IMR-90 (cell line): ENCODE data around the gene TAF4. TPM values are rescaled to one million over a fixed set of nuclear protein-coding genes. Genes with fewer than 3 reads are reported as not detected.

Source experiments
- ATAC-seq: fragments of 200-7000 bp; cut with Tn5 transposase; 2 replicates; pipeline ENCODE4 v1.9.1; 2020; ENCODE audit warnings: low read depth, mild to moderate bottlenecking, moderate library complexity
- BruUV-seq: library from RNA; stranded (reverse); fragments of 400-500 nt; replicated peaks from 2 replicates; lab custom pipeline; 2021; lab: Mats Ljungman, UMichigan
- CTCF ChIA-PET: fragments of 300-600 bp; formaldehyde crosslinking; extraction: SDS; loops from one replicate; lab custom pipeline; 2021; ENCODE audit warnings: antibody characterized with exemption; lab: Yijun Ruan, JAX
- POLR2A ChIA-PET: fragments of 300-600 bp; sonication (Branson Sonifier 250); formaldehyde crosslinking; loops from one replicate; lab custom pipeline; 2022; ENCODE audit warnings: antibody characterized with exemption; ENCODE audit not compliant: unreplicated experiment; lab: Charles Lee
- DNase-seq: peaks from one replicate; pipeline ENCODE4 v3.0.0; 2013
- H2AFZ ChIP-seq: replicated peaks from 2 replicates; pipeline ENCODE3; 2013; ENCODE audit warnings: low read length, mild to moderate bottlenecking; ENCODE audit not compliant: poor library complexity
- H2AK5ac ChIP-seq: 2 replicates; pipeline ENCODE4 v1.6.1; 2013; ENCODE audit warnings: low read depth, low read length, inconsistent platforms
- H2AK9ac ChIP-seq: replicated peaks from 2 replicates; pipeline ENCODE3; 2013; ENCODE audit warnings: mild to moderate bottlenecking, low read depth, low read length, moderate library complexity; ENCODE audit not compliant: poor library complexity
- H2BK120ac ChIP-seq: 2 replicates; pipeline ENCODE4 v1.6.1; 2013; ENCODE audit warnings: low read depth, low read length, inconsistent platforms
- H2BK15ac ChIP-seq: 3 replicates; pipeline ENCODE4 v1.6.1; 2013; ENCODE audit warnings: low read depth, low read length, inconsistent platforms
- H2BK20ac ChIP-seq: 2 replicates; pipeline ENCODE4 v1.6.1; 2013; ENCODE audit warnings: low read depth, mild to moderate bottlenecking, inconsistent platforms, low read length, moderate library complexity
- H2BK5ac ChIP-seq: 2 replicates; pipeline ENCODE4 v1.6.1; 2013; ENCODE audit warnings: mild to moderate bottlenecking, low read depth, low read length, inconsistent platforms; ENCODE audit not compliant: poor library complexity, severe bottlenecking
- H3K14ac ChIP-seq: replicated peaks from 2 replicates; pipeline ENCODE4 v1.6.1; 2013; ENCODE audit warnings: low read depth, low read length, inconsistent platforms
- H3K18ac ChIP-seq: 2 replicates; pipeline ENCODE4 v1.6.1; 2013; ENCODE audit warnings: low read depth, low read length, control low read depth
- H3K23ac ChIP-seq: 2 replicates; pipeline ENCODE4 v1.6.1; 2013; ENCODE audit warnings: low read depth, low read length, inconsistent platforms
- H3K27ac ChIP-seq: 2 replicates; pipeline ENCODE4 v1.5.1; 2013; ENCODE audit warnings: mild to moderate bottlenecking, control low read depth, low read length; ENCODE audit not compliant: insufficient read depth
- H3K27me3 ChIP-seq: 2 replicates; pipeline ENCODE4 v1.6.1; 2013; ENCODE audit warnings: low read length; ENCODE audit not compliant: control insufficient read depth, insufficient read depth
- H3K36me3 ChIP-seq: 2 replicates; pipeline ENCODE4 v1.6.1; 2013; ENCODE audit warnings: low read length, mixed read lengths; ENCODE audit not compliant: control insufficient read depth, insufficient read depth
- H3K4ac ChIP-seq: 2 replicates; pipeline ENCODE4 v1.6.1; 2013; ENCODE audit warnings: low read depth, low read length, inconsistent platforms
- H3K4me1 ChIP-seq: 2 replicates; pipeline ENCODE4 v1.6.1; 2013; ENCODE audit warnings: low read length, mixed read lengths; ENCODE audit not compliant: control insufficient read depth, insufficient read depth
- H3K4me2 ChIP-seq: 2 replicates; pipeline ENCODE4 v1.6.1; 2013; ENCODE audit warnings: low read depth, mild to moderate bottlenecking, control low read depth, low read length, moderate library complexity
- H3K4me3 ChIP-seq: 2 replicates; pipeline ENCODE4 v1.5.1; 2013; ENCODE audit warnings: low read depth, mild to moderate bottlenecking, control low read depth, low read length, moderate library complexity; ENCODE audit not compliant: insufficient read depth
- H3K56ac ChIP-seq: 2 replicates; pipeline ENCODE4 v1.6.1; 2013; ENCODE audit warnings: low read length, inconsistent platforms; ENCODE audit not compliant: insufficient read depth; ENCODE audit errors: extremely low read depth
- H3K79me1 ChIP-seq, 2 experiments: 2 replicates each; pipeline ENCODE4 v1.6.1; 2013; ENCODE audit warnings: low read length in 2 of 2, inconsistent platforms in 1 of 2, low read depth in 1 of 2
- H3K9ac ChIP-seq: 2 replicates; pipeline ENCODE4 v1.6.1; 2013; ENCODE audit warnings: low read depth, low read length, control low read depth
- H3K9me1 ChIP-seq: 2 replicates; pipeline ENCODE4 v1.6.1; 2013; ENCODE audit warnings: low read length, inconsistent platforms; ENCODE audit not compliant: insufficient read depth
- H3K9me3 ChIP-seq: 2 replicates; pipeline ENCODE4 v1.6.1; 2013; ENCODE audit warnings: low read length; ENCODE audit not compliant: control insufficient read depth, insufficient read depth
- H4K20me1 ChIP-seq: 2 replicates; pipeline ENCODE4 v1.6.1; 2013; ENCODE audit warnings: low read length, inconsistent platforms; ENCODE audit not compliant: insufficient read depth
- H4K5ac ChIP-seq: 2 replicates; pipeline ENCODE4 v1.6.1; 2013; ENCODE audit warnings: mild to moderate bottlenecking, low read depth, low read length, control low read depth
- H4K8ac ChIP-seq, 2 experiments: 2 replicates each; pipeline ENCODE4 v1.6.1; 2013; ENCODE audit warnings: low read depth in 2 of 2, low read length in 2 of 2, control low read depth in 1 of 2, inconsistent platforms in 1 of 2
- H4K91ac ChIP-seq: 2 replicates; pipeline ENCODE4 v1.6.1; 2013; ENCODE audit warnings: low read depth, low read length, inconsistent platforms; ENCODE audit not compliant: insufficient read depth
- BHLHE40 ChIP-seq: fragments of 150-350 bp; IDR thresholded peaks from 2 replicates; pipeline ENCODE4 v1.6.1; 2016; ENCODE audit warnings: mild to moderate bottlenecking, low read depth, low read length
- CEBPB ChIP-seq: IDR thresholded peaks from 2 replicates; pipeline ENCODE4 v1.6.1; 2012; ENCODE audit warnings: low read depth, low read length, improper control_type of control experiment
- CHD1 ChIP-seq: IDR thresholded peaks from 2 replicates; pipeline ENCODE4 v1.6.1; 2012; ENCODE audit warnings: low read depth, low read length, improper control_type of control experiment
- CTCF ChIP-seq: conservative IDR thresholded peaks from 2 replicates; pipeline ENCODE4 v1.5.1; 2012; ENCODE audit warnings: mild to moderate bottlenecking, low read depth, low read length, improper control_type of control experiment
- FOS ChIP-seq: fragments of 150-350 bp; IDR thresholded peaks from 2 replicates; pipeline ENCODE4 v1.6.1; 2016; ENCODE audit warnings: low read depth, low read length
- MAFK ChIP-seq: IDR thresholded peaks from 2 replicates; pipeline ENCODE4 v1.6.1; 2012; ENCODE audit warnings: low read depth, low read length, improper control_type of control experiment
- MXI1 ChIP-seq: IDR thresholded peaks from 2 replicates; pipeline ENCODE4 v1.6.1; 2012; ENCODE audit warnings: low read depth, mild to moderate bottlenecking, low read length, moderate library complexity, borderline replicate concordance
- NFE2L2 ChIP-seq: fragments of 150-350 bp; IDR thresholded peaks from 2 replicates; pipeline ENCODE4 v1.6.1; 2016; ENCODE audit warnings: low read depth, mild to moderate bottlenecking, low read length
- POLR2A ChIP-seq: IDR thresholded peaks from 2 replicates; pipeline ENCODE4 v1.6.1; 2012; ENCODE audit warnings: mild to moderate bottlenecking, low read depth, low read length
- RAD21 ChIP-seq: IDR thresholded peaks from 2 replicates; pipeline ENCODE4 v1.6.1; 2012; ENCODE audit warnings: low read length, improper control_type of control experiment
- RCOR1 ChIP-seq: IDR thresholded peaks from 2 replicates; pipeline ENCODE4 v1.6.1; 2012; ENCODE audit warnings: mild to moderate bottlenecking, low read length, improper control_type of control experiment; ENCODE audit not compliant: insufficient replicate concordance
- RFX5 ChIP-seq: IDR thresholded peaks from 2 replicates; pipeline ENCODE4 v1.8.0; 2012; ENCODE audit warnings: low read depth, mild to moderate bottlenecking, low read length, moderate library complexity
- USF2 ChIP-seq: fragments of 150-350 bp; IDR thresholded peaks from 2 replicates; pipeline ENCODE4 v1.6.1; 2017; ENCODE audit warnings: mild to moderate bottlenecking, antibody characterized with exemption, low read length, low read depth
- WGBS, 2 experiments: methylation state at CpG; one replicate each; pipeline versions ENCODE4 v1.1.5 to v1.1.7; 2013; ENCODE audit warnings: missing lambda C conversion rate in 2 of 2; ENCODE audit not compliant: insufficient read length in 1 of 2; ENCODE audit errors: extremely low coverage in 2 of 2; 5-methylcytosine and 5-hydroxymethylcytosine counted together
- dilution Hi-C: fragments of 300-500 bp; cut with HindIII; formaldehyde crosslinking; loops from one replicate; pipeline ENCODE4 v1.14.3; 2018; ENCODE audit warnings: low sequenced_read_pairs; ENCODE audit not compliant: unreplicated experiment
- in situ Hi-C: fragments of 300-500 bp; cut with MboI; formaldehyde crosslinking; loops from 3 replicates; pipeline ENCODE4 v1.14.3; 2019; ENCODE audit warnings: low sequenced_read_pairs, inconsistent platforms, mixed read lengths
- intact Hi-C: fragments of 100-400 bp; cut with micrococcal nuclease; formaldehyde crosslinking; loops from 2 replicates; pipeline ENCODE4 v1.10.0; 2022
- polyA plus RNA-seq, 3 experiments: library from polyadenylated mRNA; depleted of rRNA; stranded (reverse); fragments of >200 nt; gene quantifications; 2 replicates each; pipeline ENCODE4 v1.2.3, GENCODE V29; 2012; ENCODE audit warnings: low replicate concordance in 1 of 3
- total RNA-seq: library from RNA; depleted of rRNA; stranded (reverse); fragments of >200 nt; gene quantifications from 2 replicates; pipeline ENCODE4 v1.2.3, GENCODE V29; 2012
- TF ChIP-seq, protein P1 (sequence below): fragments of 150-350 bp; IDR thresholded peaks from 2 replicates; pipeline ENCODE4 v1.6.1; 2016; ENCODE audit warnings: low read depth, mild to moderate bottlenecking, low read length, moderate library complexity, borderline replicate concordance

TAF4 gene
- total and polyA plus RNA-seq, 2 of the 4 experiments (the other 2 are of a cell fraction): 1.4 to 5.1 TPM

DNA sequence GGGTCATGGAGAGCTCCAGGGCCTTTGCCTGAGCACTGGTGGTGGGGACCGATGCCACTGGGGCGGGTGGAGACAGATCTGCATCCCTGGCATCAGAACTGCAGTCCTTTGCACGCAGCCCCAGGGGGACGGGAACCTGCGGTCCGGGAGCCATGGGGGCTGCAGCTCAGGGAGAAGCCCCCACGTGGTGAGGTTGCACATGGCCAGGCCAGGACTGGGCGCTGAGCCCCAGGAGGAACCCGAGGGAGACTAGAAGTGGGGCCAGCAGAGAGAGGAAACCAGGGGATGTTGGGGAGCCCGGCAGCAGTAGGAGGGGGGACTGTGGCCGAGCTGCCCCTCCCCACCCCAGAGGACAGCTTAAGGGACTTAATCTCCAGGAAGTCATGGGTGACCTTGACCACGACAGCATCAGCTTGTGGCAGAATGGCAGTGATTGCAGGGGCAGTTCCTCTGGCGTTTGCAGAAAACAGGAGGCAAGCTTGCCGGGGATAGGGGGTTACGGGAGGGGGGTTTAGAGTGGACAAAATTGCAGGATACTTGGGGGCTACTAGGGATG is 38.6 kb upstream of the TAF4 start:
- Histone ChIP-seq H3K18ac (no peak overlapping the region), H3K36me3 (no peaks in the 10 kb centered on the region), H3K27ac (no peak overlapping the region), H3K14ac (no peak overlapping the region), H3K4me2 (no peak overlapping the region), H2AK9ac (no peak overlapping the region), H4K91ac (no peak overlapping the region), H3K9me1 (no peaks in the 10 kb centered on the region), H3K9me3 (peaks cover 45% of the 10 kb centered on the region), H4K20me1 (no peaks in the 10 kb centered on the region), H3K4me1 (peaks cover 2% of the 10 kb centered on the region; the same call in 1 of the 2 replicates), H2BK120ac (no peak overlapping the region), H3K23ac (no peak overlapping the region), H2BK20ac (no peak overlapping the region), H4K8ac (no peak overlapping the region), H4K5ac (no peak overlapping the region), H3K4me3 (no peak overlapping the region), H3K79me1 (no peaks in the 10 kb centered on the region), H3K27me3 (peaks cover 5% of the 10 kb centered on the region), H2BK5ac (no peak overlapping the region), H2AFZ (no peak overlapping the region), H3K56ac (no peak overlapping the region), H3K4ac (no peak overlapping the region), H2BK15ac (no peak overlapping the region), H2AK5ac (no peak overlapping the region), H3K9ac (no peak overlapping the region)
- 32% methylated on average over 8 of the region's 15 CpGs; no CpG with 5 or more reads in 1 of the 2 experiments for WGBS, 2 experiments
- dilution Hi-C loops (no loop called here), in situ Hi-C loops (no loop called here), intact Hi-C loops (no loop called here)
- ChIA-PET CTCF (no interaction called here), POLR2A (no interaction called here)
- TF ChIP-seq POLR2A (no peak), USF2 (no peak), CTCF (no peak), RCOR1 (no peak), MAFK (no peak), CHD1 (no peak), NFE2L2 (no peak), MXI1 (no peak), FOS (no peak), RFX5 (no peak), CEBPB (no peak), BHLHE40 (no peak), RAD21 (no peak)
- TF ChIP-seq, protein P1, sequence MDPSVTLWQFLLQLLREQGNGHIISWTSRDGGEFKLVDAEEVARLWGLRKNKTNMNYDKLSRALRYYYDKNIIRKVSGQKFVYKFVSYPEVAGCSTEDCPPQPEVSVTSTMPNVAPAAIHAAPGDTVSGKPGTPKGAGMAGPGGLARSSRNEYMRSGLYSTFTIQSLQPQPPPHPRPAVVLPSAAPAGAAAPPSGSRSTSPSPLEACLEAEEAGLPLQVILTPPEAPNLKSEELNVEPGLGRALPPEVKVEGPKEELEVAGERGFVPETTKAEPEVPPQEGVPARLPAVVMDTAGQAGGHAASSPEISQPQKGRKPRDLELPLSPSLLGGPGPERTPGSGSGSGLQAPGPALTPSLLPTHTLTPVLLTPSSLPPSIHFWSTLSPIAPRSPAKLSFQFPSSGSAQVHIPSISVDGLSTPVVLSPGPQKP: no peak
- ATAC-seq (no peak), DNase-seq (no peak)
- no TSS peak for BruUV-seq
